ENCODE measurements around the gene POLR1C.
"Not testable (repeated sequence)": the region's sequence is repeated elsewhere in the genome, so short reads cannot be mapped to it uniquely, and the experiment has no call there.

POLR1C gene, protein sequence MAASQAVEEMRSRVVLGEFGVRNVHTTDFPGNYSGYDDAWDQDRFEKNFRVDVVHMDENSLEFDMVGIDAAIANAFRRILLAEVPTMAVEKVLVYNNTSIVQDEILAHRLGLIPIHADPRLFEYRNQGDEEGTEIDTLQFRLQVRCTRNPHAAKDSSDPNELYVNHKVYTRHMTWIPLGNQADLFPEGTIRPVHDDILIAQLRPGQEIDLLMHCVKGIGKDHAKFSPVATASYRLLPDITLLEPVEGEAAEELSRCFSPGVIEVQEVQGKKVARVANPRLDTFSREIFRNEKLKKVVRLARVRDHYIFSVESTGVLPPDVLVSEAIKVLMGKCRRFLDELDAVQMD

GRCh38 chr6:43516697-43517504 is at the start of gene POLR1C, which contains the start of gene YIPF3:
POLR1C (plus strand) TSS chr6:43517089; CDS start chr6:43517110, 21 bp downstream.
YIPF3 (minus strand) TSS chr6:43516926; CDS start chr6:43516807, 119 bp downstream.
- no peak for TF ChIP-seq CTCF (conservative IDR thresholded peaks at IDR 0.05)
- peak within 1 kb of the TSS; percentile 96 for H3K27ac ChIP-seq

- not testable (repeated sequence) for H3K27ac ChIP-seq
These were observed 49.6 kb upstream of the POLR1C start for GRCh38 chr6:43467265-43467664.

GRCh38 chr6:43467752-43468151 is 49.1 kb upstream of the POLR1C start:
- no peak for TF ChIP-seq CTCF (conservative IDR thresholded peaks at IDR 0.05)
- H3K27ac ChIP-seq: no peak overlapping the region

- no peak overlapping the region for H3K27ac ChIP-seq
- TF ChIP-seq CTCF (conservative IDR thresholded peaks at IDR 0.05): no peak
These were observed 48.6 kb upstream of the POLR1C start for GRCh38 chr6:43468240-43468639.

DNA sequence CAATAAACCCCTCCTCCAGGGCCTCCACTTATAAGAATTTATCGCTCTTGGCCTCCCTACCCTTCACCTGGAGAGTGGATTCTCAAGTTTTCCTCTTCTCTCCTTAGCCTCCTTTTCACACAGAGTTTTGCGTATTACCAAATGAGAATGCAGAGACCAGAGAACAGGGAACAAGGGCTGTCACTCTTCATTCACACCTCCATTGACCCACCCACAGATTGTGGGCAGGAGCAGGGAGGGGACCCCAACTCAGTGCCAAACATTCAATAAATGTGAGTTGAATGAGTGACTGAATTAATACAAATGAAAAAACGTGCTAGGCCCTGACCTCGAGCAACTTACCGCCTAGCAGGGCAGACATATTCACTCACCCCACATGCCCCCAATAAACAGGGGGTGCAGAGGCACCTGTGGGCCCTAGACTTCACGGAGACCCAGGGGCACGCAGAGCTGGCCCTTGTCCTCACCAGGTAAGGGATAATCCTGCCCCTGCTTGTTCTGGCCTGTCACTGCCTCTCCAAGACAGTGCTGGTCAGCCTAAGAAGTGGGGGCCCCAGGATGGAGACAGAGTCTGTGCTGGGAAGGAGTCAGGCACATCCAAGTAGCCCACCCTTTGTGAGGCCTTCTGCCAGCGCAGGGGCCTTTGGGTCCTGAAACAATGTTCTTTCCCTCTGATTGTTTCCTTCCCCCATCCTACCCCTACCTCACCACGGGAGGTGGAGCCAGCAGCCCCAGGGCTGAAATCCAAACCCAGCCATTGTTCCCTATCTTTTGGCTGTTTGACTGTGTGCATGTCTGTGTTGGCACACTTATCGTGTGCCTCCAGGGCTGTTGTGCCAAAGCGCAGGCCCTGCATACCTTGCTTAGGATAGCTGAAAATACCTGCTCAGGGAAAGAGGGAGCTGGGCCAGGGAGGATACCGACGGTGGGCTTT is 47.9 kb upstream of the POLR1C start:
- no peak for TF ChIP-seq CTCF (conservative IDR thresholded peaks at IDR 0.05)
- no peak overlapping the region for H3K27ac ChIP-seq

DNA sequence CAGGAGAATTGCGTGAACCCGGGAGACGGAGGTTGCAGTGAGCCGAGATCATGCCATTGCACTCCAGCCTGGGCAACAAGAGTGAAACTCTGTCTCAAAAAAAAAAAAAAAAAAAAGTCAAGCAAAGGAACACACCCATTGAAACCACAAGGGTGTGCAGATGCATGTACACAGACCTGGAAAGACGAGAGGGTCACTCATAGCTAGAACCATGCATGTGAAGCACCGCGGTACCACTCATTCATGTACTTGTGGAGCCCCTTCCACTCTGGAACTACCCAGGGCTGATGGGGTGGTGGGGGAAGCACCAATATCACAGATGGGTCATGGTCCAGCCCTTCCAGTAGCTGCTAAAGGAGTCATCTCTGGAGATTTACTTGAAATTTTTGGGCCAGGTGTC is 46.9 kb upstream of the POLR1C start:
- H3K27ac ChIP-seq: no peak overlapping the region
- no peak for TF ChIP-seq CTCF (conservative IDR thresholded peaks at IDR 0.05)

GRCh38 chr6:43471399-43471798 is 45.5 kb upstream of the POLR1C start:
- peak overlapping the region; percentile 33 for H3K27ac ChIP-seq
- no peak for TF ChIP-seq CTCF (conservative IDR thresholded peaks at IDR 0.05)

Measured in VCaP (cell line).